ENCODE measurements around the gene AOC1.

GRCh38 chr7:150875791-150876190 is 23.5 kb downstream of the AOC1 start:
- TF ChIP-seq POLR2AphosphoS5 (IDR thresholded peaks at IDR 0.05) (no peak), CTCF (IDR thresholded peaks at IDR 0.05) (no peak)

Data from gastroesophageal sphincter (tissue), 3 donors.